Keratinocyte (primary cell): Measurements from ENCODE around the gene TACC2.

ENCODE experiments used
- EZH2 ChIP-seq: IDR thresholded peaks from one replicate; pipeline ENCODE4 v1.6.1; 2012; ENCODE audit warnings: inconsistent platforms, mild to moderate bottlenecking, low read length, moderate library complexity
- TF ChIP-seq, protein P1 (sequence below), 3 experiments: IDR thresholded peaks in 1 of 3; conservative IDR thresholded peaks in 1 of 3; optimal IDR thresholded peaks in 1 of 3; 2 replicates in 2 of 3; 3 replicates in 1 of 3; pipeline versions ENCODE3 to v1.5.1; 2011; ENCODE audit warnings: low read length in 3 of 3, mild to moderate bottlenecking in 3 of 3, moderate library complexity in 2 of 3, control low read depth in 1 of 3, inconsistent platforms in 1 of 3; ENCODE audit not compliant: insufficient read depth in 2 of 3; ENCODE audit errors: extremely low read depth in 1 of 3

DNA sequence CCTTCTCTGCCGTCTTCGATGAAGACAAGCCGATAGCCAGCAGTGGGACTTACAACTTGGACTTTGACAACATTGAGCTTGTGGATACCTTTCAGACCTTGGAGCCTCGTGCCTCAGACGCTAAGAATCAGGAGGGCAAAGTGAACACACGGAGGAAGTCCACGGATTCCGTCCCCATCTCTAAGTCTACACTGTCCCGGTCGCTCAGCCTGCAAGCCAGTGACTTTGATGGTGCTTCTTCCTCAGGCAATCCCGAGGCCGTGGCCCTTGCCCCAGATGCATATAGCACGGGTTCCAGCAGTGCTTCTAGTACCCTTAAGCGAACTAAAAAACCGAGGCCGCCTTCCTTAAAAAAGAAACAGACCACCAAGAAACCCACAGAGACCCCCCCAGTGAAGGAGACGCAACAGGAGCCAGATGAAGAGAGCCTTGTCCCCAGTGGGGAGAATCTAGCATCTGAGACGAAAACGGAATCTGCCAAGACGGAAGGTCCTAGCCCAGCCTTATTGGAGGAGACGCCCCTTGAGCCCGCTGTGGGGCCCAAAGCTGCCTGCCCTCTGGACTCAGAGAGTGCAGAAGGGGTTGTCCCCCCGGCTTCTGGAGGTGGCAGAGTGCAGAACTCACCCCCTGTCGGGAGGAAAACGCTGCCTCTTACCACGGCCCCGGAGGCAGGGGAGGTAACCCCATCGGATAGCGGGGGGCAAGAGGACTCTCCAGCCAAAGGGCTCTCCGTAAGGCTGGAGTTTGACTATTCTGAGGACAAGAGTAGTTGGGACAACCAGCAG, 221.7 kb downstream of the TACC2 start:
- TF ChIP-seq, protein P1, sequence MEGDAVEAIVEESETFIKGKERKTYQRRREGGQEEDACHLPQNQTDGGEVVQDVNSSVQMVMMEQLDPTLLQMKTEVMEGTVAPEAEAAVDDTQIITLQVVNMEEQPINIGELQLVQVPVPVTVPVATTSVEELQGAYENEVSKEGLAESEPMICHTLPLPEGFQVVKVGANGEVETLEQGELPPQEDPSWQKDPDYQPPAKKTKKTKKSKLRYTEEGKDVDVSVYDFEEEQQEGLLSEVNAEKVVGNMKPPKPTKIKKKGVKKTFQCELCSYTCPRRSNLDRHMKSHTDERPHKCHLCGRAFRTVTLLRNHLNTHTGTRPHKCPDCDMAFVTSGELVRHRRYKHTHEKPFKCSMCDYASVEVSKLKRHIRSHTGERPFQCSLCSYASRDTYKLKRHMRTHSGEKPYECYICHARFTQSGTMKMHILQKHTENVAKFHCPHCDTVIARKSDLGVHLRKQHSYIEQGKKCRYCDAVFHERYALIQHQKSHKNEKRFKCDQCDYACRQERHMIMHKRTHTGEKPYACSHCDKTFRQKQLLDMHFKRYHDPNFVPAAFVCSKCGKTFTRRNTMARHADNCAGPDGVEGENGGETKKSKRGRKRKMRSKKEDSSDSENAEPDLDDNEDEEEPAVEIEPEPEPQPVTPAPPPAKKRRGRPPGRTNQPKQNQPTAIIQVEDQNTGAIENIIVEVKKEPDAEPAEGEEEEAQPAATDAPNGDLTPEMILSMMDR (optimal IDR thresholded peaks at IDR 0.05 in 1 of 3, IDR thresholded peaks at IDR 0.05 in 1 of 3, conservative IDR thresholded peaks at IDR 0.05 in 1 of 3; ENCODE audit: extremely low read depth in 1 of 3, insufficient read depth in 2 of 3, low read length in 3 of 3) = no peak
- no peak for TF ChIP-seq EZH2
